Measurements from ENCODE around the gene LBX1. TPM values are rescaled to one million over a fixed set of nuclear protein-coding genes. Genes with fewer than 3 reads are reported as not detected.

LBX1 gene
- total RNA-seq, 1 experiment from 2014 or later = not detected

DNA sequence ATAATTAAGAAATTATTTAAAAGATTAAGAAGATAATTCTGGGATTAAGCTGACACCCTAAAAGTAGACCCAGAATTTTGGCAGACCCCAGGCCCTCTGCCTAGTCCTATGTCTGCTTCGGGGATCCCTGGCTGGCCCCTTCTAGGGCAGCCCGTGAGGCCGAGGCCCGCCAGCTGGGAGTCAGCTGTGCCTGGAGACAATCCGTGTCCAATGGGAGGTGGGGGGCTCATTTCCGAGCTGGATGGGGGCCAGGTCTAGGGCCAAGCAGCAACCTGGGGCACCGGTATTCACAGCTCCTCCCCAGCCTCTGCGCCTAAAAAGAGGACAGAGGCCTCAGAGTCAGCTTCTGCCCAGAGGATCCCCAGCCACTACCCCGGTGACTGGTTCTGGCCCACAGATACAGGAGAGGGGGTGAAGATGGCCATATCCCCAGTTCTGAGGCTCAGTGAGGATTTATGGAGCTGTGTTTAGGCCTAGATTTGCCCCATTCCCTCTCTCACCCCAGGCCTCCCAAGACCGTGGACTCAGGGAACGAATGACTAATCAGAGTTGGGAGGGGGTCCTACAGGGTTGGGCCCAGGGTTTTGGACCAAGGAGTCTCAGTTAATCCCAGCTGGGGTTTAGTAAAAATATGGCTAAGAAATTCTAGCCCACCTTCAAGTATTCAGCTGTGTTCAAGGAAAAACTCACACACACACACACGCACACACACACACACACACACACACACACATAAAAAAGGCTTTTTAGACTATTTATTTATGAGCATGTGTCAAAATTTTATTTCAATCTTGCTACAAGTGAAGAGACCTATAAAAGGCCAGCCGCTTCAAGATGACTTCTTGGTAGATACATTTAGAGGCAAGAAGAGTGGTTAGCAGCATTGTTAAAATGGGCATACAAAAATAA is 37.4 kb upstream of the LBX1 start:
- H3K27me3 ChIP-seq (ENCODE audit: insufficient read depth, low read length) = no peaks in the 10 kb centered on the region
- no peak for TF ChIP-seq POLR2AphosphoS5 (IDR thresholded peaks at IDR 0.05; ENCODE audit: low read depth, low read length)
- no peak for TF ChIP-seq EGR1 (IDR thresholded peaks at IDR 0.05; ENCODE audit: low read depth)
- no peak for TF ChIP-seq EZH2phosphoT487 (IDR thresholded peaks at IDR 0.05; ENCODE audit: borderline replicate concordance)
- TF ChIP-seq, protein P1, sequence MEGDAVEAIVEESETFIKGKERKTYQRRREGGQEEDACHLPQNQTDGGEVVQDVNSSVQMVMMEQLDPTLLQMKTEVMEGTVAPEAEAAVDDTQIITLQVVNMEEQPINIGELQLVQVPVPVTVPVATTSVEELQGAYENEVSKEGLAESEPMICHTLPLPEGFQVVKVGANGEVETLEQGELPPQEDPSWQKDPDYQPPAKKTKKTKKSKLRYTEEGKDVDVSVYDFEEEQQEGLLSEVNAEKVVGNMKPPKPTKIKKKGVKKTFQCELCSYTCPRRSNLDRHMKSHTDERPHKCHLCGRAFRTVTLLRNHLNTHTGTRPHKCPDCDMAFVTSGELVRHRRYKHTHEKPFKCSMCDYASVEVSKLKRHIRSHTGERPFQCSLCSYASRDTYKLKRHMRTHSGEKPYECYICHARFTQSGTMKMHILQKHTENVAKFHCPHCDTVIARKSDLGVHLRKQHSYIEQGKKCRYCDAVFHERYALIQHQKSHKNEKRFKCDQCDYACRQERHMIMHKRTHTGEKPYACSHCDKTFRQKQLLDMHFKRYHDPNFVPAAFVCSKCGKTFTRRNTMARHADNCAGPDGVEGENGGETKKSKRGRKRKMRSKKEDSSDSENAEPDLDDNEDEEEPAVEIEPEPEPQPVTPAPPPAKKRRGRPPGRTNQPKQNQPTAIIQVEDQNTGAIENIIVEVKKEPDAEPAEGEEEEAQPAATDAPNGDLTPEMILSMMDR (IDR thresholded peaks at IDR 0.05 in 2 of 3, conservative IDR thresholded peaks at IDR 0.05 in 1 of 3; ENCODE audit: borderline replicate concordance in 1 of 3, insufficient read depth in 1 of 3, low read depth in 2 of 3, low read length in 2 of 3) = no peak
- no peak for TF ChIP-seq CBX3 (IDR thresholded peaks at IDR 0.05; ENCODE audit: low read depth)
- no peak for TF ChIP-seq JUND (IDR thresholded peaks at IDR 0.05)
- TF ChIP-seq ZFX (IDR thresholded peaks at IDR 0.05) = no peak
- TF ChIP-seq RAD21 (IDR thresholded peaks at IDR 0.05; ENCODE audit: low read depth) = no peak
- TF ChIP-seq FOSL1 (IDR thresholded peaks at IDR 0.05; ENCODE audit: low read depth) = no peak
- TF ChIP-seq EZH2 (IDR thresholded peaks at IDR 0.05) = no peak
- TF ChIP-seq, protein P2, sequence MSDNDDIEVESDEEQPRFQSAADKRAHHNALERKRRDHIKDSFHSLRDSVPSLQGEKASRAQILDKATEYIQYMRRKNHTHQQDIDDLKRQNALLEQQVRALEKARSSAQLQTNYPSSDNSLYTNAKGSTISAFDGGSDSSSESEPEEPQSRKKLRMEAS (IDR thresholded peaks at IDR 0.05) = no peak
- no peak for TF ChIP-seq TCF7L2 (IDR thresholded peaks at IDR 0.05; ENCODE audit: borderline replicate concordance, extremely low read depth, insufficient read depth, insufficient read length)
- H3K9me3 ChIP-seq (ENCODE audit: control insufficient read depth in 1 of 2, insufficient read depth in 1 of 2, low read depth in 1 of 2, low read length in 2 of 2) = no peaks in the 10 kb centered on the region
- no peaks in the 10 kb centered on the region for H3K79me2 ChIP-seq (ENCODE audit: insufficient read depth, low read length)
- H3K9me2 ChIP-seq (ENCODE audit: insufficient read depth) = no peaks in the 10 kb centered on the region
- H3K4me1 ChIP-seq (ENCODE audit: control insufficient read depth in 1 of 2, insufficient read depth in 2 of 2, low read length in 2 of 2) = 0 out of 4 replicates have a peak, but pooled peaks cover 0 to 4% of the 10 kb centered on the region in 2 experiments
- H3K27ac ChIP-seq (ENCODE audit: low read depth, low read length) = no peak overlapping the region
- no peak overlapping the region for H3K4me2 ChIP-seq (ENCODE audit: low read length)
- no peak overlapping the region for H2AFZ ChIP-seq (ENCODE audit: low read depth, low read length, poor library complexity, severe bottlenecking)
- ATAC-seq (no peak), DNase-seq (ENCODE audit: low read depth, low spot score) (no peak)
- intact Hi-C loops (cut with micrococcal nuclease) = no loop called here
- H3K4me3 ChIP-seq (replicated peaks in 1 of 2; ENCODE audit: low read depth in 1 of 2, low read length in 2 of 2) = no peak overlapping the region
- ChIA-PET RAD21 (ENCODE audit: low non-redundant PET in 1 of 2, low total read pairs in 2 of 2, uncharacterized antibody in 2 of 2, unreplicated experiment in 2 of 2) (interaction anchor here in 1 of 2 experiments (0.6 kb wide), 1 partner anchor 169 kb away, joined by 3 read pairs; no protein-coding TSS in a partner anchor), CTCF (interaction anchor here (1.0 to 2.1 kb wide), 3 partner anchors 9 to 52 kb away, joined by 4 to 7 read pairs (median 6); no protein-coding TSS in a partner anchor), POLR2A (interaction anchor here (1.5 kb wide), 1 partner anchor 9 kb away, joined by 3 read pairs; no protein-coding TSS in a partner anchor)
- H3K36me3 ChIP-seq (ENCODE audit: control insufficient read depth in 1 of 2, insufficient read depth in 2 of 2, low read length in 2 of 2) = no peaks in the 10 kb centered on the region
- BruUV-seq (replicated peaks) = no TSS peak
- no peak overlapping the region for H3K9ac ChIP-seq (ENCODE audit: low read length)
- H4K20me1 ChIP-seq (ENCODE audit: insufficient read depth) = no peaks in the 10 kb centered on the region
